K562 (cell line): ENCODE data around the gene GYG2. TPM values are rescaled to one million over a fixed set of nuclear protein-coding genes. Genes with fewer than 3 reads are reported as not detected.

Experiments
- ATAC-seq: fragments of 200-7000 bp; cut with Tn5 transposase; 3 replicates; pipeline ENCODE4 v1.9.1; 2020; ENCODE audit warnings: moderate library complexity
- BruUV-seq: library from RNA; stranded (reverse); fragments of 400-500 nt; replicated peaks from 2 replicates; lab custom pipeline; 2021; lab: Mats Ljungman, UMichigan
- CTCF ChIA-PET: fragments of 300-600 bp; formaldehyde crosslinking; extraction: SDS; loops from one replicate; lab custom pipeline; 2021; ENCODE audit warnings: low intra/inter-chr PET ratio; lab: Yijun Ruan, JAX
- POLR2A ChIA-PET: fragments of 300-600, 350-650 bp; sonication (Branson Sonifier 250); formaldehyde crosslinking; extraction: SDS; loops from one replicate; lab custom pipeline; 2021; ENCODE audit warnings: antibody characterized with exemption, inconsistent platforms; lab: Yijun Ruan, JAX
- DNase-seq, 4 experiments: peaks; one replicate each; pipeline versions ENCODE4 v3.0.0 to v3.0.0-alpha.2; 2011 to 2018; ENCODE audit warnings: low spot score in 3 of 4, mixed read lengths in 3 of 4; ENCODE audit errors: extremely low read depth in 1 of 4
- FAIRE-seq: peaks from 2 replicates; lab custom pipeline; 2011; peaks lifted over from hg19 to GRCh38; lab: Jason Lieb, UNC
- H2AFZ ChIP-seq: 2 replicates; pipeline ENCODE4 v1.6.0; 2011; ENCODE audit warnings: low read depth, low read length, control low read depth, inconsistent platforms
- H3K27ac ChIP-seq: fragments of 200-600 bp; 3 replicates; pipeline ENCODE4 v1.8.0; 2011; ENCODE audit warnings: low read depth, mild to moderate bottlenecking, control low read depth, inconsistent platforms, low read length, moderate library complexity, mixed read lengths; ENCODE audit errors: extremely low read depth
- H3K27me3 ChIP-seq, 2 experiments: fragments of 300-600 bp in 1 of 2; 2 replicates in 1 of 2; 3 replicates in 1 of 2; pipeline versions ENCODE4 v1.6.0 to v1.8.0; 2011; ENCODE audit warnings: inconsistent platforms in 2 of 2, low read length in 2 of 2, mild to moderate bottlenecking in 1 of 2, mixed read lengths in 1 of 2, moderate library complexity in 1 of 2; ENCODE audit not compliant: control insufficient read depth in 2 of 2, insufficient read depth in 2 of 2
- H3K36me3 ChIP-seq: fragments of 300-600 bp; 3 replicates; pipeline ENCODE4 v1.8.0; 2011; ENCODE audit warnings: mild to moderate bottlenecking, low read length, inconsistent platforms; ENCODE audit not compliant: control insufficient read depth, insufficient read depth
- H3K4me1 ChIP-seq, 2 experiments: fragments of 200-600 bp in 1 of 2; replicated peaks in 1 of 2; 2 replicates in 1 of 2; 3 replicates in 1 of 2; pipeline versions ENCODE4 v1.5.1 to v1.8.0; 2011; ENCODE audit warnings: inconsistent platforms in 2 of 2, low read length in 2 of 2, mild to moderate bottlenecking in 1 of 2, mixed read lengths in 1 of 2, moderate library complexity in 1 of 2; ENCODE audit not compliant: control insufficient read depth in 2 of 2, insufficient read depth in 2 of 2
- H3K4me2 ChIP-seq: 2 replicates; pipeline ENCODE4 v1.6.1; 2011; ENCODE audit warnings: low read length, control low read depth, inconsistent platforms, mixed read lengths; ENCODE audit not compliant: insufficient read depth
- H3K4me3 ChIP-seq: fragments of 200-600 bp; sonication (generic), shearing (Covaris generic); 2 replicates; pipeline ENCODE4 v1.5.1; 2016; ENCODE audit warnings: control low read depth, inconsistent platforms
- H3K79me2 ChIP-seq: fragments of 200-600 bp; 3 replicates; pipeline ENCODE4 v1.8.0; 2011; ENCODE audit warnings: low read length, inconsistent platforms; ENCODE audit not compliant: control insufficient read depth, insufficient read depth
- H3K9ac ChIP-seq, 2 experiments: 2 replicates each; pipeline versions ENCODE4 v1.6.0 to v1.6.1; 2011; ENCODE audit warnings: low read depth in 2 of 2, low read length in 2 of 2, control low read depth in 1 of 2, inconsistent platforms in 1 of 2, mild to moderate bottlenecking in 1 of 2, mixed read lengths in 1 of 2; ENCODE audit not compliant: insufficient read depth in 1 of 2
- H3K9me1 ChIP-seq: one replicate; pipeline ENCODE4 v1.6.0; 2011; ENCODE audit warnings: inconsistent platforms, mild to moderate bottlenecking, low read length, moderate library complexity; ENCODE audit not compliant: control insufficient read depth, insufficient read depth
- H3K9me3 ChIP-seq: replicated peaks from 2 replicates; pipeline ENCODE4 v1.5.1; 2011; ENCODE audit warnings: low read depth, low read length, inconsistent platforms; ENCODE audit not compliant: control insufficient read depth, insufficient read depth
- H4K20me1 ChIP-seq: replicated peaks from 2 replicates; pipeline ENCODE4 v1.6.1; 2011; ENCODE audit warnings: low read length, inconsistent platforms, mixed read lengths; ENCODE audit not compliant: control insufficient read depth, insufficient read depth
- ZBTB49 ChIP-seq: sonication (generic); formaldehyde crosslinking; IDR thresholded peaks from 2 replicates; pipeline ENCODE4 v1.8.0; 2022; ENCODE audit warnings: missing genetic modification reagents, mild to moderate bottlenecking, borderline replicate concordance
- WGBS: fragments of 100-300 bp; shearing (Covaris generic); methylation state at CpG from one replicate; pipeline ENCODE4 v1.1.6; 2016; ENCODE audit warnings: low coverage, mixed read lengths; ENCODE audit not compliant: insufficient coverage; ENCODE audit errors: missing lambda C conversion rate; 5-methylcytosine and 5-hydroxymethylcytosine counted together
- in situ Hi-C: fragments of 300-500 bp; cut with MboI; formaldehyde crosslinking; loops from 4 replicates; pipeline ENCODE4 v1.15.0; 2018; ENCODE audit warnings: inconsistent platforms, mixed read lengths
- intact Hi-C: fragments of 100-400 bp; cut with micrococcal nuclease; formaldehyde crosslinking; loops from 2 replicates; pipeline ENCODE4 v1.14.2; 2022
- polyA plus RNA-seq, 8 experiments: library from polyadenylated mRNA; depleted of rRNA in 4 of 8; stranded (reverse) in 5 of 8; unstranded in 3 of 8; fragments of >200 nt; fragmentation: Nextera tagmentation in 2 of 8; fragmentation: Illumina TruSeq in 1 of 8; extraction: Ambion mirVana in 2 of 8; extraction: Trizol in 1 of 8; gene quantifications; 2 replicates each; pipeline versions ENCODE4 v1.2.1 to v1.2.3, GENCODE V29; 2011 to 2014; ENCODE audit warnings: inconsistent platforms in 1 of 8, missing spikeins in 1 of 8
- total RNA-seq, 7 experiments: library from RNA; depleted of rRNA in 6 of 7; stranded (reverse); fragments of >200 nt in 6 of 7; fragmentation: Illumina TruSeq in 2 of 7; extraction: Trizol in 2 of 7; gene quantifications; 2 replicates each; pipeline versions ENCODE4 v1.2.1 to v1.2.3, GENCODE V29; 2011 to 2021; ENCODE audit warnings: low replicate concordance in 1 of 7
- TF ChIP-seq, protein P1 (sequence below): fragments of 200-800 bp; sonication (Bioruptor generic); IDR thresholded peaks from 2 replicates; pipeline ENCODE4 v1.6.1; 2017; ENCODE audit warnings: missing genetic modification characterization, missing compliant biosample characterization

The GYG2 gene
- total and polyA plus RNA-seq, 9 of the 15 experiments (the other 6 are each of a cell fraction or from before 2014, with no cell fraction given), result 0.24 to 4.4 (median 2.9) TPM

DNA sequence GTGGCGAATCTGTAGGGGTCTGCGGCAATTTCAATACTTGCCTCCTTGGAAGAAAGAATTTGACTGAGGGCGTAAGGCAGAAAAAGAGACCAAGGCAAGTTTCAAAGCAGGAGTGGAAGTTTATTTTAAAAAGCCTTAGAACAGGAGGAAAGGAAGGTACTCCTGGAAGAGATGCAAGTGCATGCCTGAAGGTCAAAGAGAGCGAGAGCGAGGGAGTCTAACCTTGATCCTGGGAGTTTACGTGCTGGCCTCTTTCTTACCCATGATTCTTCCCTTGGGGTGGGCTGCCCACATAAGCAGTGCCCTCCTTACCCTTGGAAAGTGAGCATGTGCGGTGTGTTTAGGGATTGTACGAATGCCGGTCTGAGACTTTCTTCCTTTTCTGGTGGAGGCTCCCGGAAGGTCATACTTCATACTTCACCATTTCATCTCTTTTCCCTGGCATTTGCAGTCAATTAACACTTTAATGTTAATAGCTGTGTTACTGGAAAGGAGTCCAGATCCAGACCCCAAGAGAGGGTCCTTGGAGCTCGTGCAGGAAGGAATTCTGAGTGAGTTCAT lies 60.4 kb downstream of the GYG2 start:
- Histone ChIP-seq H3K4me1 (peaks cover 10 to 18% of the 10 kb centered on the region in 2 experiments; a peak in 4 of 5 replicates), H3K27ac (peak overlapping the region; percentile 84), H2AFZ (peak overlapping the region; percentile 85), H3K27me3 (no peaks in the 10 kb centered on the region), H3K4me2 (peak overlapping the region; percentile 70), H4K20me1 (no peaks in the 10 kb centered on the region), H3K9ac (peak overlapping the region; percentile 0 to 72; a peak in 3 of 4 replicates), H3K4me3 (peak overlapping the region; percentile 16; the same call in 1 of the 2 replicates), H3K9me1 (no peaks in the 10 kb centered on the region), H3K36me3 (no peaks in the 10 kb centered on the region), H3K79me2 (no peaks in the 10 kb centered on the region), H3K9me3 (no peaks in the 10 kb centered on the region)
- ChIA-PET CTCF (no interaction called here), POLR2A (interaction anchor here (0.8 kb wide), 1 partner anchor 63 kb away, joined by 4 read pairs; no protein-coding TSS in a partner anchor)
- DNase-seq (no peak), FAIRE-seq (no peak), ATAC-seq (no peak)
- WGBS, result 55% methylated on average over 7 of the region's 11 CpGs
- BruUV-seq, result no TSS peak
- in situ Hi-C loops (loop anchor here (25.0 kb wide), 1 partner anchor 748 kb away; no protein-coding TSS in a partner anchor), intact Hi-C loops (loop anchor here (10.0 kb wide), 1 partner anchor 146 kb away; no protein-coding TSS in a partner anchor)
- TF ChIP-seq, protein P1, sequence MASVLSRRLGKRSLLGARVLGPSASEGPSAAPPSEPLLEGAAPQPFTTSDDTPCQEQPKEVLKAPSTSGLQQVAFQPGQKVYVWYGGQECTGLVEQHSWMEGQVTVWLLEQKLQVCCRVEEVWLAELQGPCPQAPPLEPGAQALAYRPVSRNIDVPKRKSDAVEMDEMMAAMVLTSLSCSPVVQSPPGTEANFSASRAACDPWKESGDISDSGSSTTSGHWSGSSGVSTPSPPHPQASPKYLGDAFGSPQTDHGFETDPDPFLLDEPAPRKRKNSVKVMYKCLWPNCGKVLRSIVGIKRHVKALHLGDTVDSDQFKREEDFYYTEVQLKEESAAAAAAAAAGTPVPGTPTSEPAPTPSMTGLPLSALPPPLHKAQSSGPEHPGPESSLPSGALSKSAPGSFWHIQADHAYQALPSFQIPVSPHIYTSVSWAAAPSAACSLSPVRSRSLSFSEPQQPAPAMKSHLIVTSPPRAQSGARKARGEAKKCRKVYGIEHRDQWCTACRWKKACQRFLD (CRISPR knock-in tag), result 0 out of 2 replicates have a peak, but pooled peaks have one; percentile 11
- TF ChIP-seq ZBTB49 (CRISPR knock-in tag), result no peak
